Testis (tissue), 3 donors: ENCODE data around the gene RNF151. TPM values are rescaled to one million over a fixed set of nuclear protein-coding genes. Genes with fewer than 3 reads are reported as not detected.

Experiments used
- DNase-seq: peaks from one replicate; pipeline ENCODE4 v3.0.0-alpha.2; 2019
- H3K27ac ChIP-seq, 2 donors: fragments of 200-600 bp; sonication (generic); one replicate each; pipeline ENCODE4 v1.5.1; 2019
- H3K27me3 ChIP-seq: fragments of 200-600 bp; sonication (generic); one replicate; pipeline ENCODE4 v1.5.1; 2019
- H3K36me3 ChIP-seq: fragments of 200-600 bp; sonication (generic); one replicate; pipeline ENCODE4 v1.5.1; 2017; ENCODE audit warnings: low read depth; ENCODE audit errors: missing control alignments
- H3K4me1 ChIP-seq: fragments of 200-600 bp; sonication (generic); one replicate; pipeline ENCODE4 v1.5.1; 2019
- H3K4me3 ChIP-seq, 2 donors: fragments of 200-600 bp; sonication (generic); one replicate each; pipeline ENCODE4 v1.5.1; 2017 to 2019
- H3K9me3 ChIP-seq: fragments of 200-600 bp; sonication (generic); one replicate; pipeline ENCODE4 v1.5.1; 2017
- CTCF ChIP-seq, 3 experiments: fragments of 450-650 bp in 2 of 3; fragments of 200-600 bp in 1 of 3; sonication (generic) in 1 of 3; IDR thresholded peaks; one replicate each; pipeline ENCODE4 v1.5.1; 2016 to 2019; ENCODE audit warnings: antibody characterized with exemption in 3 of 3, mild to moderate bottlenecking in 2 of 3, moderate library complexity in 1 of 3
- POLR2A ChIP-seq: fragments of 450-650 bp; IDR thresholded peaks from one replicate; pipeline ENCODE4 v1.6.1; 2017; ENCODE audit warnings: antibody characterized with exemption, mild to moderate bottlenecking, moderate library complexity
- WGBS, 2 donors: methylation state at CpG; one replicate each; pipeline ENCODE4 v1.1.5; 2018; 5-methylcytosine and 5-hydroxymethylcytosine counted together
- intact Hi-C: fragments of 100-400 bp; cut with DNase I; formaldehyde crosslinking; loops from one replicate; pipeline ENCODE4 v1.15.1; 2023; ENCODE audit warnings: low total_unique reads
- polyA plus RNA-seq: library from polyadenylated mRNA; stranded (reverse); fragments of 350-450 nt; fragmentation: Illumina TruSeq; extraction: RNeasy Lipid Tissue Mini Kit (QIAGEN cat#74804); gene quantifications from one replicate; pipeline ENCODE4 v1.2.3, GENCODE V29; 2014; ENCODE audit warnings: low read depth, low replicate concordance; ENCODE audit not compliant: insufficient read depth
- total RNA-seq, 2 donors: library from RNA; depleted of rRNA; stranded (reverse); fragments of >200 nt; gene quantifications; one replicate each; pipeline ENCODE4 v1.2.3, GENCODE V29; 2016

RNF151 gene
- total and polyA plus RNA-seq, 3 donors from 2014 or later, result 86.7 to 210 (median 153) TPM

- no peaks in the 10 kb centered on the region for H3K36me3 ChIP-seq
Observed at GRCh38 chr16:1981398-1981836, 14.8 kb downstream of the RNF151 start, which contains the start of gene NOXO1. TSS of gene NOXO1 (minus strand) at chr16:1981469. CDS start at chr16:1981179, 290 bp downstream.

DNA sequence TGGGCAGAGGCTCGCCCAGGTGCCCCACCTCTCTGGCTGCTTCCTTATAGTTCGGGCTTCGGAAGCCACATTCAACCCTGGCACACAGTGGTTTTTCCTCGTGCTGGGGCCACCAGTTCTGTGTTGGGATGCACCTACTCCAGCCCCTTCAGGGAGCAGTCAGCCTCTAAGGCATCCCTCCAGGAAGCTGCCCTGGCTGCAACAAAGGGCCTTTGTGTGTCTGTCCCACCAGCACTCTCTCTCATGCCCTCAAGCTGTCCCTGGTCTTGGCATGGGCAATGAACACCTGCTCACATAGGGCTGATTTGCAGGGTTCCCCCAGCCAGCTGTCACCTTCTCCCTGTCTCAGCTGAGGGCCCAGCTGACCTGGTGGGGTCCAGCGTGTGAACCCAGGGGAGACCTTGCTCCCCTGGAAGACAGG is 15.4 kb downstream of the RNF151 start:
- peaks cover 15% of the 10 kb centered on the region for H3K4me1 ChIP-seq
- H3K9me3 ChIP-seq, result no peaks in the 10 kb centered on the region
- WGBS, 2 donors, result 41 to 57% methylated on average over 4 to 5 of the region's 5 CpGs
- TF ChIP-seq POLR2A (no peak), CTCF (IDR thresholded peaks at IDR 0.05) (no peak)
- intact Hi-C loops, result no loop called here
- no peak overlapping the region for H3K27ac ChIP-seq
- H3K36me3 ChIP-seq, result no peaks in the 10 kb centered on the region
- H3K27me3 ChIP-seq, result no peaks in the 10 kb centered on the region
- DNase-seq, result no peak
- H3K4me3 ChIP-seq, result no peak overlapping the region

More at GRCh38 chr16:1981398-1981836, 14.8 kb downstream of the RNF151 start, which contains the start of gene NOXO1:
- H3K27me3 ChIP-seq, result no peaks in the 10 kb centered on the region
- no peak within 1 kb of the TSS for H3K27ac ChIP-seq
- peak within 1 kb of the TSS in 1 of 2 donors; percentile 49 for H3K4me3 ChIP-seq
- no peak for DNase-seq
- no peaks in the 10 kb centered on the region for H3K9me3 ChIP-seq
- peaks cover 15% of the 10 kb centered on the region for H3K4me1 ChIP-seq
- 60 to 62% methylated on average over 6 of the region's 6 CpGs for WGBS, 2 donors
- intact Hi-C loops, result no loop called here
- no peak for TF ChIP-seq CTCF (IDR thresholded peaks at IDR 0.05)
- no peak for TF ChIP-seq POLR2A

GRCh38 chr16:1982991-1983543 is 16.4 kb downstream of the RNF151 start:
- TF ChIP-seq POLR2A (no peak), CTCF (IDR thresholded peaks at IDR 0.05) (no peak)
- intact Hi-C loops, result no loop called here
- Histone ChIP-seq H3K4me1 (peaks cover 15% of the 10 kb centered on the region), H3K36me3 (no peaks in the 10 kb centered on the region), H3K9me3 (no peaks in the 10 kb centered on the region), H3K4me3 (peak overlapping the region; percentile 77 to 79), H3K27me3 (no peaks in the 10 kb centered on the region), H3K27ac (peak overlapping the region in 1 of 2 donors; percentile 64)
- DNase-seq, result no peak
- WGBS, 2 donors, result 19 to 29% methylated on average over 17 to 19 of the region's 19 CpGs

GRCh38 chr16:1983544-1984346 is 17.1 kb downstream of the RNF151 start, which contains the start of gene GFER:
TSS of gene GFER (plus strand) at chr16:1984193. CDS start at chr16:1984219, 26 bp downstream.
- H3K4me1 ChIP-seq, result peaks cover 15% of the 10 kb centered on the region

More at GRCh38 chr16:1983544-1984346, 17.1 kb downstream of the RNF151 start, which contains the start of gene GFER:
- intact Hi-C loops, result no loop called here
- Histone ChIP-seq H3K9me3 (no peaks in the 10 kb centered on the region), H3K36me3 (no peaks in the 10 kb centered on the region), H3K27me3 (no peaks in the 10 kb centered on the region), H3K27ac (peak within 1 kb of the TSS in 1 of 2 donors; percentile 64), H3K4me3 (peak within 1 kb of the TSS; percentile 77 to 79)
- 0 to 1% methylated on average over 1 to 97 of the region's 109 CpGs for WGBS, 2 donors
- peak in 1 of 3 experiments; percentile 14 for TF ChIP-seq CTCF (IDR thresholded peaks at IDR 0.05)
- no peak for TF ChIP-seq POLR2A
- peak; percentile 91 for DNase-seq
